SK-N-SH (cell line): Measurements from ENCODE around the gene WDR90. TPM values are rescaled to one million over a fixed set of nuclear protein-coding genes. Genes with fewer than 3 reads are reported as not detected.

ENCODE experiments used
- CTCF ChIA-PET: fragments of 300-600, 350-600 bp; formaldehyde crosslinking; extraction: SDS; loops from one replicate; lab custom pipeline; 2021; lab: Yijun Ruan, JAX
- POLR2A ChIA-PET: fragments of 350-600 bp; sonication (Branson Sonifier 250); formaldehyde crosslinking; extraction: SDS; loops from one replicate; lab custom pipeline; 2020; ENCODE audit warnings: antibody characterized with exemption, inconsistent platforms; lab: Yijun Ruan, JAX
- DNase-seq: peaks from one replicate; pipeline ENCODE4 v3.0.0; 2012
- H2AFZ ChIP-seq: fragments of 200-600 bp; sonication (generic); 2 replicates; pipeline ENCODE4 v1.8.1; 2016; ENCODE audit warnings: antibody characterized with exemption, mild to moderate bottlenecking, low read depth
- H3F3A ChIP-seq: fragments of 200-600 bp; sonication (generic); replicated peaks from 2 replicates; pipeline ENCODE3; 2016; ENCODE audit warnings: antibody characterized with exemption, mild to moderate bottlenecking; ENCODE audit not compliant: insufficient read depth
- H3K27ac ChIP-seq, 2 experiments: fragments of 200-500 bp in 1 of 2; fragments of 200-600 bp in 1 of 2; sonication (Bioruptor generic) in 1 of 2; sonication (generic), shearing (Covaris generic) in 1 of 2; 2 replicates each; pipeline versions ENCODE4 v1.5.1 to v1.6.1; 2014 to 2016; ENCODE audit warnings: low read depth in 2 of 2, inconsistent platforms in 1 of 2, low read length in 1 of 2, mild to moderate bottlenecking in 1 of 2, mixed read lengths in 1 of 2
- H3K27me3 ChIP-seq: fragments of 200-600 bp; sonication (generic), shearing (Covaris generic); 2 replicates; pipeline ENCODE4 v1.6.1; 2016; ENCODE audit warnings: mixed run types; ENCODE audit not compliant: insufficient read depth
- H3K36me3 ChIP-seq, 2 experiments: fragments of 200-500 bp in 1 of 2; fragments of 200-600 bp in 1 of 2; sonication (Bioruptor generic) in 1 of 2; sonication (generic) in 1 of 2; replicated peaks in 1 of 2; 2 replicates each; pipeline versions ENCODE3 to v1.5.1; 2014 to 2016; ENCODE audit warnings: low read length in 1 of 2, mild to moderate bottlenecking in 1 of 2; ENCODE audit not compliant: insufficient read depth in 2 of 2, control insufficient read depth in 1 of 2
- H3K4me1 ChIP-seq, 2 experiments: fragments of 200-500 bp in 1 of 2; fragments of 200-600 bp in 1 of 2; sonication (Bioruptor generic) in 1 of 2; sonication (generic), shearing (Covaris generic) in 1 of 2; 2 replicates each; pipeline versions ENCODE4 v1.5.1 to v1.6.1; 2014 to 2016; ENCODE audit warnings: low read depth in 1 of 2, low read length in 1 of 2, mixed run types in 1 of 2; ENCODE audit not compliant: insufficient read depth in 2 of 2, control insufficient read depth in 1 of 2
- H3K4me2 ChIP-seq: fragments of 200-600 bp; sonication (generic), shearing (Covaris generic); 2 replicates; pipeline ENCODE4 v1.6.1; 2017; ENCODE audit warnings: mixed run types
- H3K4me3 ChIP-seq, 2 experiments: fragments of 200-500 bp in 1 of 2; fragments of 200-600 bp in 1 of 2; sonication (Bioruptor generic) in 1 of 2; sonication (generic), shearing (Covaris generic) in 1 of 2; 2 replicates each; pipeline versions ENCODE4 v1.5.1 to v1.8.1; 2014 to 2016; ENCODE audit warnings: low read depth in 2 of 2, inconsistent platforms in 1 of 2, low read length in 1 of 2, mild to moderate bottlenecking in 1 of 2, mixed read lengths in 1 of 2, moderate library complexity in 1 of 2
- H3K79me2 ChIP-seq: fragments of 200-600 bp; sonication (generic); 2 replicates; pipeline ENCODE4 v1.8.1; 2017; ENCODE audit warnings: mild to moderate bottlenecking; ENCODE audit not compliant: insufficient read depth
- H3K9ac ChIP-seq: fragments of 200-600 bp; sonication (generic); 2 replicates; pipeline ENCODE4 v1.6.1; 2017; ENCODE audit warnings: mixed run types
- H3K9me2 ChIP-seq: fragments of 200-600 bp; sonication (generic); 2 replicates; pipeline ENCODE4 v1.6.1; 2017; ENCODE audit warnings: mixed run types
- H3K9me3 ChIP-seq: fragments of 200-600 bp; sonication (generic); 2 replicates; pipeline ENCODE4 v1.6.1; 2017; ENCODE audit warnings: mixed run types, mild to moderate bottlenecking, moderate library complexity
- H4K20me1 ChIP-seq: fragments of 200-600 bp; sonication (generic); 2 replicates; pipeline ENCODE4 v1.6.1; 2017; ENCODE audit warnings: mild to moderate bottlenecking, mixed run types; ENCODE audit not compliant: insufficient read depth
- CHD2 ChIP-seq: fragments of 150-350 bp; IDR thresholded peaks from 2 replicates; pipeline ENCODE4 v1.6.1; 2018; ENCODE audit warnings: low read length; ENCODE audit not compliant: partially characterized antibody
- ELF1 ChIP-seq: IDR thresholded peaks from 2 replicates; pipeline ENCODE4 v1.4.0; 2012
- FOXM1 ChIP-seq: IDR thresholded peaks from 2 replicates; pipeline ENCODE4 v1.4.0; 2012; ENCODE audit warnings: low read depth, mild to moderate bottlenecking
- GABPA ChIP-seq: IDR thresholded peaks from 2 replicates; pipeline ENCODE4 v1.4.0; 2012; ENCODE audit warnings: low read depth, mild to moderate bottlenecking
- JUND ChIP-seq: IDR thresholded peaks from 2 replicates; pipeline ENCODE4 v1.4.0; 2012
- MEF2A ChIP-seq: IDR thresholded peaks from 2 replicates; pipeline ENCODE4 v1.4.0; 2012; ENCODE audit warnings: low read depth, borderline replicate concordance
- MXI1 ChIP-seq: IDR thresholded peaks from 2 replicates; pipeline ENCODE4 v1.6.1; 2012; ENCODE audit warnings: mild to moderate bottlenecking, low read depth, low read length, improper control_type of control experiment
- NRF1 ChIP-seq: IDR thresholded peaks from 2 replicates; pipeline ENCODE4 v1.6.1; 2012; ENCODE audit warnings: low read depth, mild to moderate bottlenecking, low read length
- POLR2AphosphoS5 ChIP-seq: IDR thresholded peaks from 2 replicates; pipeline ENCODE4 v1.6.1; 2012; ENCODE audit warnings: low read depth, low read length
- RAD21 ChIP-seq: IDR thresholded peaks from 2 replicates; pipeline ENCODE4 v1.6.1; 2012; ENCODE audit warnings: mild to moderate bottlenecking, low read length
- RCOR1 ChIP-seq: fragments of 150-350 bp; IDR thresholded peaks from 2 replicates; pipeline ENCODE4 v1.6.1; 2017; ENCODE audit warnings: antibody characterized with exemption, low read length
- RFX5 ChIP-seq: IDR thresholded peaks from 2 replicates; pipeline ENCODE4 v1.6.1; 2012; ENCODE audit warnings: mild to moderate bottlenecking, improper control_type of control experiment, low read length
- SIN3A ChIP-seq: IDR thresholded peaks from 2 replicates; pipeline ENCODE4 v1.6.1; 2012; ENCODE audit warnings: low read depth, mild to moderate bottlenecking, low read length, moderate library complexity, borderline replicate concordance
- SMC3 ChIP-seq: IDR thresholded peaks from 2 replicates; pipeline ENCODE4 v1.6.1; 2012; ENCODE audit warnings: low read depth, low read length, improper control_type of control experiment
- TCF12 ChIP-seq: IDR thresholded peaks from 2 replicates; pipeline ENCODE4 v1.4.0; 2012
- YY1 ChIP-seq: IDR thresholded peaks from 2 replicates; pipeline ENCODE4 v1.4.0; 2012; ENCODE audit warnings: low read depth, mild to moderate bottlenecking
- ZBTB33 ChIP-seq: IDR thresholded peaks from 2 replicates; pipeline ENCODE4 v1.4.0; 2012; ENCODE audit warnings: low read depth, borderline replicate concordance
- WGBS: methylation state at CpG from one replicate; pipeline ENCODE4 v1.1.6; 2017; ENCODE audit warnings: low lambda C conversion rate; 5-methylcytosine and 5-hydroxymethylcytosine counted together
- polyA plus RNA-seq, 3 experiments: library from polyadenylated mRNA; depleted of rRNA; stranded (reverse); fragments of >200 nt; gene quantifications; 2 replicates each; pipeline ENCODE4 v1.2.3, GENCODE V29; 2012
- TF ChIP-seq, protein P1 (sequence below): fragments of 150-350 bp; IDR thresholded peaks from 2 replicates; pipeline ENCODE4 v1.6.1; 2016; ENCODE audit warnings: mild to moderate bottlenecking, low read depth, low read length

The WDR90 gene
- polyA plus RNA-seq, 1 of the 3 experiments (the other 2 are of a cell fraction): 32.0 TPM

DNA sequence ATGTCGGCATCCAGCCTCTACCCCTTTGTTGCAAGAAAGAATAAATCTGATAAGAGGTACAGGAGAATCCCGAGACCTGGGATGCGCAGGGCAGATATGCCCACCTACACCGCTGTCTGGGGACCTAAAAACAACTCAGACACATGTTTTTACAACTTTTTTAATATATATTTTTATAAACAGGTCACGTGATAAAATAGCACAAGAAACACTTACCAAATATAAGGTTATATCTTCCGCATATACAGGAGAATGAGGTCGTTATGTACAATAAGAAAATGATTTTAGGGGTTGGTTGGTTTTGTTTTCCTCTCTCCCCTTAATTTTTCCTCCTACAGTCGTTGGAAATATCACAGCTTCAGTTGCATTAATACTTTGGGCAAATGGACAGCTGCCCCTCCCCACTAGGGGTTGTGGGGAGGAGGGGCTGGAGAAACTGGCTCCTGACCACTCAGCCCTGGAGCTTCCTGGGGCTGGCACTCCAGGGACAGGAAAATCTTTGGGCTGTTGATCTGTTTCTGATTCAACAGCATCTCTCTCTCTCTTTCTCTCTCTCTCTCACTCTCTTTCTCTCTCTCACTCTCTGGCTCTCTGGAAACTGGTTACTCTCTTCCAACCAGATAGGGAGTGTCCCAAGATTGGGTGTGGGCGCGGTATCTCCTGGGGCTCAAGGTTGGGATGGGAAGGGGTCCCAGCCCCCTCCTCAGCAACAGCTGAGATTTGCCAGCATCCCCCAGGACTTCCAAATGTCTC is 43.4 kb downstream of the WDR90 start:
- no peak overlapping the region for H3K27ac ChIP-seq
- POLR2A ChIA-PET: no interaction called here
- 79% methylated on average over 10 of the region's 10 CpGs for WGBS
- H3K36me3 ChIP-seq: peaks cover 0 to 2% of the 10 kb centered on the region in 2 experiments
- H3K9me2 ChIP-seq: no peaks in the 10 kb centered on the region
- H3K9me3 ChIP-seq: no peaks in the 10 kb centered on the region
- H3K4me2 ChIP-seq: no peak overlapping the region
- DNase-seq: no peak
- H3K9ac ChIP-seq: no peak overlapping the region
- H4K20me1 ChIP-seq: no peaks in the 10 kb centered on the region
- CTCF ChIA-PET: interaction anchor here (0.7 to 0.9 kb wide), 3 partner anchors 11 to 25 kb away, joined by 3 read pairs; no protein-coding TSS in a partner anchor
- peaks cover 20% of the 10 kb centered on the region for H3F3A ChIP-seq
- no peak overlapping the region for H2AFZ ChIP-seq
- no peaks in the 10 kb centered on the region for H3K27me3 ChIP-seq
- H3K79me2 ChIP-seq: peaks cover 8% of the 10 kb centered on the region; the same call in 1 of the 2 replicates
- TF ChIP-seq NRF1 (no peak), POLR2AphosphoS5 (no peak), JUND (no peak), GABPA (no peak), MEF2A (no peak), TCF12 (no peak), RFX5 (no peak), SIN3A (no peak), CHD2 (no peak), RAD21 (no peak), RCOR1 (no peak), YY1 (no peak), MXI1 (no peak), ELF1 (no peak), SMC3 (no peak), FOXM1 (no peak), ZBTB33 (no peak)
- TF ChIP-seq, protein P1, sequence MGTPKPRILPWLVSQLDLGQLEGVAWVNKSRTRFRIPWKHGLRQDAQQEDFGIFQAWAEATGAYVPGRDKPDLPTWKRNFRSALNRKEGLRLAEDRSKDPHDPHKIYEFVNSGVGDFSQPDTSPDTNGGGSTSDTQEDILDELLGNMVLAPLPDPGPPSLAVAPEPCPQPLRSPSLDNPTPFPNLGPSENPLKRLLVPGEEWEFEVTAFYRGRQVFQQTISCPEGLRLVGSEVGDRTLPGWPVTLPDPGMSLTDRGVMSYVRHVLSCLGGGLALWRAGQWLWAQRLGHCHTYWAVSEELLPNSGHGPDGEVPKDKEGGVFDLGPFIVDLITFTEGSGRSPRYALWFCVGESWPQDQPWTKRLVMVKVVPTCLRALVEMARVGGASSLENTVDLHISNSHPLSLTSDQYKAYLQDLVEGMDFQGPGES: no peak
- no peak overlapping the region for H3K4me3 ChIP-seq
- H3K4me1 ChIP-seq: peaks cover 9 to 13% of the 10 kb centered on the region in 2 experiments; a peak in 2 of 4 replicates
